Colon (tissue), 2 donors: ENCODE data around the gene TRMT10C.
A peak's percentile ranks its signal among the peaks of the same experiment; 100 is the strongest.
"Not testable (repeated sequence)": the region's sequence is repeated elsewhere in the genome, so short reads cannot be mapped to it uniquely, and the experiment has no call there.

ENCODE experiments used
- FAIRE-seq: peaks from 2 replicates; lab custom pipeline; 2012; peaks lifted over from hg19 to GRCh38; lab: Jason Lieb, UNC
- donor health status: control.
- donor health status: control.

TRMT10C gene

GRCh38 chr3:101561630-101562328 is at the start of gene TRMT10C:
TSS of gene TRMT10C (plus strand) at chr3:101561868. CDS start at chr3:101564782, 2,914 bp downstream.
- FAIRE-seq = no peak

- no peak for FAIRE-seq
Measured at GRCh38 chr3:101512396-101512645, 49.3 kb upstream of the TRMT10C start.

- FAIRE-seq = no peak
Measured at GRCh38 chr3:101512646-101513418, 48.8 kb upstream of the TRMT10C start, which contains the start of gene SENP7. TSS of gene SENP7 (minus strand) at chr3:101513212. CDS start at chr3:101513130, 82 bp downstream.

GRCh38 chr3:101513419-101513986 is 48.2 kb upstream of the TRMT10C start:
- FAIRE-seq = peak; percentile 28

GRCh38 chr3:101518421-101518871 is 43.2 kb upstream of the TRMT10C start:
- no peak for FAIRE-seq

- no peak for FAIRE-seq
Measured at GRCh38 chr3:101519685-101520365, 41.8 kb upstream of the TRMT10C start.

- no peak for FAIRE-seq
Measured at GRCh38 chr3:101521211-101521701, 40.4 kb upstream of the TRMT10C start.

GRCh38 chr3:101527441-101527840 is 34.2 kb upstream of the TRMT10C start:
- FAIRE-seq = no peak

GRCh38 chr3:101527906-101528305 is 33.8 kb upstream of the TRMT10C start:
- FAIRE-seq = no peak

GRCh38 chr3:101529816-101530685 is 31.6 kb upstream of the TRMT10C start:
- no peak for FAIRE-seq

GRCh38 chr3:101530686-101531047 is 31.0 kb upstream of the TRMT10C start:
- no peak for FAIRE-seq

GRCh38 chr3:101531473-101532086 is 30.1 kb upstream of the TRMT10C start:
- FAIRE-seq = no peak

GRCh38 chr3:101532783-101533602 is 28.7 kb upstream of the TRMT10C start:
- no peak for FAIRE-seq

- FAIRE-seq = no peak
Measured at GRCh38 chr3:101533603-101533968, 28.1 kb upstream of the TRMT10C start.

- FAIRE-seq = no peak
Measured at GRCh38 chr3:101535221-101535620, 26.4 kb upstream of the TRMT10C start.

GRCh38 chr3:101536266-101536665 is 25.4 kb upstream of the TRMT10C start:
- FAIRE-seq = no peak

GRCh38 chr3:101536955-101537354 is 24.7 kb upstream of the TRMT10C start:
- not testable (repeated sequence) for FAIRE-seq

GRCh38 chr3:101542957-101543356 is 18.7 kb upstream of the TRMT10C start:
- no peak for FAIRE-seq

GRCh38 chr3:101544161-101544850 is 17.4 kb upstream of the TRMT10C start:
- no peak for FAIRE-seq
